Natural killer cell (primary cell): ENCODE results near the gene USH2A. TPM values are rescaled to one million over a fixed set of nuclear protein-coding genes. Genes with fewer than 3 reads are reported as not detected.

ENCODE experiments used
- ATAC-seq, 3 donors: fragments of 150-1000 bp in 2 of 3; fragments of 200-7000 bp in 1 of 3; cut with Tn5 transposase; 1 replicate in 1 of 3; 2 replicates in 2 of 3; pipeline ENCODE4 v1.10.0; 2021; ENCODE audit warnings: mild to moderate bottlenecking in 2 of 3, moderate library complexity in 2 of 3
- DNase-seq, 2 donors: peaks; one replicate each; pipeline versions ENCODE4 v3.0.0 to v3.0.0-alpha.2; 2013 to 2021; ENCODE audit warnings: mixed read lengths in 1 of 2
- H3K27ac ChIP-seq: one replicate; pipeline ENCODE4 v1.5.1; 2013; ENCODE audit warnings: mild to moderate bottlenecking, low read length
- H3K27me3 ChIP-seq: one replicate; pipeline ENCODE4 v1.6.1; 2013; ENCODE audit warnings: low read length; ENCODE audit not compliant: control insufficient read depth, insufficient read depth
- H3K36me3 ChIP-seq: one replicate; pipeline ENCODE4 v1.6.1; 2013; ENCODE audit warnings: low read length; ENCODE audit not compliant: control insufficient read depth, insufficient read depth
- H3K4me1 ChIP-seq: one replicate; pipeline ENCODE4 v1.6.1; 2013; ENCODE audit warnings: low read length; ENCODE audit not compliant: control insufficient read depth, insufficient read depth
- H3K4me3 ChIP-seq: one replicate; pipeline ENCODE4 v1.5.1; 2013; ENCODE audit warnings: low read length
- H3K9me3 ChIP-seq: one replicate; pipeline ENCODE4 v1.6.1; 2013; ENCODE audit warnings: low read length; ENCODE audit not compliant: control insufficient read depth, insufficient read depth
- H3K27ac Mint-ChIP-seq, 2 donors: one replicate each; pipeline ENCODE4 v1.8.0; 2022; ENCODE audit warnings: mild to moderate bottlenecking in 2 of 2, mixed read lengths in 2 of 2, moderate library complexity in 1 of 2
- H3K27me3 Mint-ChIP-seq, 2 donors: one replicate each; pipeline ENCODE4 v1.8.0; 2022; ENCODE audit warnings: low read depth in 2 of 2, mixed read lengths in 2 of 2
- H3K36me3 Mint-ChIP-seq: one replicate; pipeline ENCODE4 v1.8.0; 2022; ENCODE audit warnings: mixed read lengths
- H3K4me1 Mint-ChIP-seq, 2 donors: one replicate each; pipeline ENCODE4 v1.8.0; 2022; ENCODE audit warnings: mixed read lengths in 2 of 2
- H3K4me3 Mint-ChIP-seq: one replicate; pipeline ENCODE4 v1.8.0; 2022; ENCODE audit warnings: mild to moderate bottlenecking, moderate library complexity, mixed read lengths
- H3K9me3 Mint-ChIP-seq, 2 donors: one replicate each; pipeline ENCODE4 v1.8.0; 2022; ENCODE audit warnings: mixed read lengths in 2 of 2
- WGBS: methylation state at CpG from one replicate; pipeline ENCODE4 v1.1.7; 2013; ENCODE audit warnings: missing lambda C conversion rate; ENCODE audit not compliant: insufficient coverage; 5-methylcytosine and 5-hydroxymethylcytosine counted together
- intact Hi-C: fragments of 100-400 bp; cut with micrococcal nuclease; formaldehyde crosslinking; loops from one replicate; pipeline ENCODE4 v1.14.2; 2022
- total RNA-seq, 4 donors: library from RNA; stranded (reverse); fragments of 120-200 nt in 1 of 4; gene quantifications; one replicate each; pipeline versions ENCODE4 v1.2.3 to v1.2.4, GENCODE V29; 2013 to 2022
- TF ChIP-seq, protein P1 (sequence below): fragments of 200-600 bp; IDR thresholded peaks from one replicate; pipeline ENCODE4 v1.8.0; 2022; ENCODE audit warnings: antibody characterized with exemption

USH2A gene
- total RNA-seq, 3 donors from 2014 or later (not counting 1 experiment from before 2014, with no cell fraction given) = not detected

DNA sequence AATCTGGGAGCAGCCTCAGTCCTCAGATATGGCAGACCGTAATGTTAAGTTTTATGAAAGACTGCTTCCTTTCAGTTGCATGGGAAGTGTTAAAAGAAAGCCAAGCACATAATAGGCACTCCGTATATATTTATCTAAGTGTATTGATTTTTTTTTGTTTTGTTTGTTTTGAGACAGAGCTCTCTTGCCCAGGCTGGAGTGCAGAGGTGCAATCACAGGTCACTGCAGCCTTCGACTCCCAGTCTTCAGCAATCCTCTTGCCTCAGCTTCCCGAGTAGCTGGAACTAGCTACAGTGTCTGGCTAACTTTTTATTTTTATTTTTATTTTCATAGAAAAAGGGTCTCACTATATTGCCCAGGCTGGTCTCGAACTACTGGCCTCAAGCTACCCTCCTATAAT is 341.8 kb downstream of the USH2A start:
- H3K4me1 Mint-ChIP-seq = no peaks in the 10 kb centered on the region
- no peaks in the 10 kb centered on the region for H3K36me3 Mint-ChIP-seq
- Histone ChIP-seq H3K27me3 (no peaks in the 10 kb centered on the region), H3K9me3 (no peaks in the 10 kb centered on the region), H3K4me3 (no peak overlapping the region), H3K4me1 (no peaks in the 10 kb centered on the region), H3K27ac (no peak overlapping the region), H3K36me3 (no peaks in the 10 kb centered on the region)
- H3K9me3 Mint-ChIP-seq = peaks cover 14 to 15% of the 10 kb centered on the region in 2 donors
- DNase-seq = no peak
- no peak overlapping the region for H3K4me3 Mint-ChIP-seq
- TF ChIP-seq, protein P1, sequence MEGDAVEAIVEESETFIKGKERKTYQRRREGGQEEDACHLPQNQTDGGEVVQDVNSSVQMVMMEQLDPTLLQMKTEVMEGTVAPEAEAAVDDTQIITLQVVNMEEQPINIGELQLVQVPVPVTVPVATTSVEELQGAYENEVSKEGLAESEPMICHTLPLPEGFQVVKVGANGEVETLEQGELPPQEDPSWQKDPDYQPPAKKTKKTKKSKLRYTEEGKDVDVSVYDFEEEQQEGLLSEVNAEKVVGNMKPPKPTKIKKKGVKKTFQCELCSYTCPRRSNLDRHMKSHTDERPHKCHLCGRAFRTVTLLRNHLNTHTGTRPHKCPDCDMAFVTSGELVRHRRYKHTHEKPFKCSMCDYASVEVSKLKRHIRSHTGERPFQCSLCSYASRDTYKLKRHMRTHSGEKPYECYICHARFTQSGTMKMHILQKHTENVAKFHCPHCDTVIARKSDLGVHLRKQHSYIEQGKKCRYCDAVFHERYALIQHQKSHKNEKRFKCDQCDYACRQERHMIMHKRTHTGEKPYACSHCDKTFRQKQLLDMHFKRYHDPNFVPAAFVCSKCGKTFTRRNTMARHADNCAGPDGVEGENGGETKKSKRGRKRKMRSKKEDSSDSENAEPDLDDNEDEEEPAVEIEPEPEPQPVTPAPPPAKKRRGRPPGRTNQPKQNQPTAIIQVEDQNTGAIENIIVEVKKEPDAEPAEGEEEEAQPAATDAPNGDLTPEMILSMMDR = no peak
- no peak for ATAC-seq
- H3K27ac Mint-ChIP-seq = no peak overlapping the region
- no peaks in the 10 kb centered on the region for H3K27me3 Mint-ChIP-seq
- intact Hi-C loops = no loop called here
- 81% methylated on average over 3 of the region's 5 CpGs for WGBS

DNA sequence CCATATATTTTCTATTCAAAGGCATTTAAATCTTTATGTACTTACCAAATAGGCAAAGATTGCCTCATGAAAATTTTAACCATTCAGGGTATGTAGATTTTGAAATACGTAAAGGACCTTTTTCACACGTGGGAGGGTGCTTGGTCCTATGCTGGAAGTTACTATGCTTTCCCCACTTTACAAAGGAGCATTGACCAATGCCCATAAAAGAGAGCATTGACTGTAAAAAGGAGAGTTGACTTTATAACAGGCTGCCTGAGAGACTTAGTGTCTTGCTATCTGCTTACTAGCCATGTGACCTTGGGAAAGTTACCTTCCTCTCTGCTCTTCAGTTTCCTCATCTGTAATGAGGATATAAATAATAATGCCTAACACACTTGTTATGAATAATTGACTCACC is 346.5 kb downstream of the USH2A start:
- WGBS = no CpG with 5 or more reads among the region's 2 CpGs
- H3K4me3 Mint-ChIP-seq = no peak overlapping the region
- Histone ChIP-seq H3K9me3 (no peaks in the 10 kb centered on the region), H3K4me3 (no peak overlapping the region), H3K27ac (no peak overlapping the region), H3K4me1 (no peaks in the 10 kb centered on the region), H3K27me3 (no peaks in the 10 kb centered on the region), H3K36me3 (no peaks in the 10 kb centered on the region)
- intact Hi-C loops = no loop called here
- no peak for ATAC-seq
- no peaks in the 10 kb centered on the region for H3K27me3 Mint-ChIP-seq
- no peaks in the 10 kb centered on the region for H3K4me1 Mint-ChIP-seq
- no peaks in the 10 kb centered on the region for H3K36me3 Mint-ChIP-seq
- H3K27ac Mint-ChIP-seq = no peak overlapping the region
- peaks cover 10% of the 10 kb centered on the region in 2 donors for H3K9me3 Mint-ChIP-seq
- TF ChIP-seq, protein P1 = no peak
- no peak for DNase-seq

DNA sequence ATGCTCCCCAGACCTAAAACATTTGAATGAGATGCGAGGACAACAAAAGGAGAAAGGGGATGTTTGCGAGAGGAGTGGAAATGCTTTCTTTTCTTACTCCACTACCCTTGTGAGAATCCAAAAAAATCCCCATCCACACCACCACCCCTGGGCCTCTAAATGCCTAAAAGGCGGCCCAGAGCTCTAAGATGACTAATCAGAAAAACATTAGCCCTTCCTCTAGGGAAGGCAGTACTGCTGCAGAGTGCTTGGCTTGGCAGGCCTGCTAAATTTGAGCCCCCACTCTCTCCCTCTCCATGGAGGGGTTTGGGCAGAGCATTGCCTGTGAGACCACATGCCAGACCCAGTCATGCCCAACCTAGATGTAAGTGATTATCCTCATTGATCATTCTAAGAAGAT is 347.9 kb downstream of the USH2A start:
- Histone ChIP-seq H3K9me3 (no peaks in the 10 kb centered on the region), H3K4me1 (no peaks in the 10 kb centered on the region), H3K27ac (no peak overlapping the region), H3K4me3 (no peak overlapping the region), H3K36me3 (no peaks in the 10 kb centered on the region), H3K27me3 (no peaks in the 10 kb centered on the region)
- Mint-ChIP-seq H3K27me3 (no peaks in the 10 kb centered on the region), H3K9me3 (peaks cover 8 to 9% of the 10 kb centered on the region in 2 donors), H3K4me1 (no peaks in the 10 kb centered on the region), H3K36me3 (no peaks in the 10 kb centered on the region), H3K4me3 (no peak overlapping the region), H3K27ac (no peak overlapping the region)
- no peak for ATAC-seq
- 85% methylated on average over 2 of the region's 3 CpGs for WGBS
- TF ChIP-seq, protein P1 = no peak
- intact Hi-C loops = no loop called here
- no peak for DNase-seq

- intact Hi-C loops = no loop called here
- Histone ChIP-seq H3K4me3 (no peak overlapping the region), H3K36me3 (no peaks in the 10 kb centered on the region), H3K4me1 (no peaks in the 10 kb centered on the region), H3K9me3 (no peaks in the 10 kb centered on the region), H3K27ac (no peak overlapping the region), H3K27me3 (no peaks in the 10 kb centered on the region)
- WGBS = 93% methylated on average over 7 of the region's 8 CpGs
- DNase-seq = no peak
- TF ChIP-seq, protein P1 = no peak
- Mint-ChIP-seq H3K27me3 (no peaks in the 10 kb centered on the region), H3K27ac (no peak overlapping the region), H3K9me3 (peaks cover 2 to 4% of the 10 kb centered on the region in 2 donors), H3K4me3 (no peak overlapping the region), H3K4me1 (no peaks in the 10 kb centered on the region), H3K36me3 (no peaks in the 10 kb centered on the region)
- ATAC-seq = no peak
These were observed 349.3 kb downstream of the USH2A start for GRCh38 chr1:216073793-216074595.
